UCSD-AML1 (cell line): Measurements from ENCODE around the gene BLOC1S4.
"Not testable (repeated sequence)": the region's sequence is repeated elsewhere in the genome, so short reads cannot be mapped to it uniquely, and the experiment has no call there.

Experiments used
- DNase-seq: peaks from one replicate; lab custom pipeline; 2025; ENCODE audit not compliant: unreplicated experiment; lab: John Stamatoyannopoulos, UW

Gene BLOC1S4, protein sequence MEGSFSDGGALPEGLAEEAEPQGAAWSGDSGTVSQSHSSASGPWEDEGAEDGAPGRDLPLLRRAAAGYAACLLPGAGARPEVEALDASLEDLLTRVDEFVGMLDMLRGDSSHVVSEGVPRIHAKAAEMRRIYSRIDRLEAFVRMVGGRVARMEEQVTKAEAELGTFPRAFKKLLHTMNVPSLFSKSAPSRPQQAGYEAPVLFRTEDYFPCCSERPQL

DNA sequence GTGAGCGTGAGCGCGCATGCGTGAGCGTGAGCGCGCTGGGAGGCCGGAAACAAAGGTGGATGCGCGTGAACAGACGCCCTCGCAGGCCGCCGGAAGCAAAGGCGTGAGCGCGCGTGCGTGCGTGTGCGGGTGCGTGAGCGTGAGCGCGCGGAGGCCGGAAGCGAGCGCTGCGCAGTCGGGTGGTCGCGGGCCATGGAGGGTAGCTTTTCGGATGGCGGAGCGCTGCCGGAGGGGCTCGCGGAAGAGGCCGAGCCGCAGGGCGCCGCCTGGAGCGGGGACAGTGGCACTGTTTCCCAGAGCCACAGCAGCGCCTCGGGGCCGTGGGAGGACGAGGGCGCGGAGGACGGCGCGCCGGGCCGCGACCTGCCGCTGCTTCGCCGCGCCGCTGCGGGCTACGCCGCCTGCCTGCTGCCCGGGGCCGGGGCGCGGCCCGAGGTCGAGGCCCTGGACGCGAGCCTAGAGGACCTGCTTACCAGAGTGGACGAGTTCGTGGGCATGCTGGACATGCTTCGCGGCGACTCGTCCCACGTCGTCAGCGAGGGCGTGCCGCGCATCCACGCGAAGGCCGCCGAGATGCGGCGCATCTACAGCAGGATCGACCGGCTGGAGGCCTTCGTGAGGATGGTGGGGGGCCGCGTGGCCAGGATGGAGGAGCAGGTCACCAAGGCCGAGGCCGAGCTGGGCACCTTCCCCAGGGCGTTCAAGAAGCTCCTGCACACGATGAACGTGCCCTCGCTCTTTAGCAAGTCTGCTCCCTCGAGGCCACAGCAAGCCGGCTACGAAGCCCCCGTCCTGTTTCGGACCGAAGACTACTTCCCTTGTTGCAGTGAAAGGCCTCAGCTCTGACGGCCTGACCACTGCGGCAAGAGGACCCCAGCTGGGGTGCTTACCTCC is at the start of gene BLOC1S4:
BLOC1S4 (plus strand) TSS at position 157 of the 894 bp plus-strand sequence; CDS start at position 193, 36 bp downstream.
- DNase-seq = peak; percentile 93

DNA sequence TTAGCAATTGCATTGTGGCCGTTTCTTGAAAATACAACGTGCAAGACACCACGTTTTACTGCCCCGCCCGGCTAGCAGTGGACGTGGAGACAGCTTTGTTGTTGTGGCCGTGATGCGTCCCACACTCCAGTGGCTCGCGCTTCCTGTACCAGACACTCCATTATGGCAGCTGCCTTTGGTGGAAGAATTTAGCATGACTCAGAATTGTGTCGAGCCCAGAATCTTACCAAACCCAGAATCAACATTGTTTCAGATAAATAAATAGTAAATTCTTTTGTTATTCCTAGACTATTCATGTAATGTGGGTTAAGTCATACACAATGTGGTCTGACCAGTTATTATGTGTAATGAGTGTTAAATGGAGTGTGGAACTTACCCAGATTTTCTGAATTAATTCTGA is 47.6 kb upstream of the BLOC1S4 start:
- DNase-seq = no peak

DNA sequence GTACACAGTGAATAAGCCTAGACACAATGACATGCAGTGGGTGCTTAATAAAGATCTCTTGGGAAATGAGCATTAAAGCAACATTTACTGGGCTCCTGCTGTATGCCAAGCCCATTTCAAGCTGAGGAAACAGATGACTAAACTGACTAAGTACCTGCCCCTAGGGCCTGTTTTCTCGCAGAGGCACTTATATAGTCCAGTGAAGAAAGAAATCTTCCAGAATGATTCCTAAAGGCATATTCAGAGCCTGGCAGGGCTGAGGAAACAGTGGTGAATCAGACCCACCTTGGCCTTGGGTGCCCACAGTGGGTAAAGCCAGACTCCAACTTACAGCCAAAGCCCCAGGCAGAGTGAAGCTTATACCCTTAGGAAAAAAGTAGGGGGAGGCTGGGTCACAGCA is 44.3 kb upstream of the BLOC1S4 start:
- no peak for DNase-seq

DNA sequence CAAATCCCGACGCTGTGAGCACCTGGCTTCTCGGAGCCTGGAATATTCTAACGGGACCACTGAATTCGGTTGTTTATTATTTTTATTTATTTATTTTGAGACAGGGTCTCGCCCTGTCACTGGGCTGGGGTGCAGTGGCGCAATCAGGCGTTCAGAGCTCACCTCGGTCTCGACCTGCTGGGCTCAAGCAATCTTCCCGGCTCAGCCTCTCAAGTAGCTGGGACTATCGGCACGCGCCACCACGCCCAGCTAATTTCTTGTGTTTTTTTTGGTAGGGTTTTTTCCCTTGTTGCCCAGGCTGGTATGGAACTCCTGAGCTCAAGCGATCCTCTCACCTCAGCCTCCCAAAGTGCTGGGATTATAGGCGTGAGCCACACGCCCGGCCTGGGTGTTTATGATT is 43.8 kb upstream of the BLOC1S4 start:
- DNase-seq = no peak

DNA sequence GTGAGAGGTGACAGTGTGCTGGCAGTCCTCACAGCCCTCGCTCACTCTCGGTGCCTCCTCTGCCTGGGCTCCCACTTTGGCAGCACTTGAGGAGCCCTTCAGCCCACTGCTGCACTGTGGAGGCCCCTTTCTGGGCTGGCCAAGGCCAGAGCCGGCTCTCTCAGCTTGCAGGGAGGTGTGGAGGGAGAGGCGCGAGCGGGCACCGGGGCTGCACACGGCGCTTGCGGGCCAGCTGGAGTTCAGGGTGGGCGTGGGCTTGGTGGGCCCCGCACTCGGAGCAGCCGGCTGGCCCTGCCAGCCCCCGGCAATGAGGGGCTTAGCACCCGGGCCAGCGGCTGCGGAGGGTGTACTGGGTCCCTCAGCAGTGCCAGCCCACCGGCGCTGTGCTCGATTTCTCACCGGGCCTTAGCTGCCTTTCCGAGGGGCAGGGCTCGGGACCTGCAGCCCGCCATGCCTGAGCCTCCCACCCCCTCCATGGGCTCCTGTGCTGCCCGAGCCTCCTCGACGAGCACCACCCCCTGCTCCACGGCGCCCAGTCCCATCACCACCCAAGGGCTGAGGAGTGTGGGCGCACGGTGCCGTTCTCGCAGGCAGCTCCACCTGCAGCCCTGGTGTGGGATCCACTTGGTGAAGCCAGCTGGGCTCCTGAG is 43.3 kb upstream of the BLOC1S4 start:
- DNase-seq = not testable (repeated sequence)

DNA sequence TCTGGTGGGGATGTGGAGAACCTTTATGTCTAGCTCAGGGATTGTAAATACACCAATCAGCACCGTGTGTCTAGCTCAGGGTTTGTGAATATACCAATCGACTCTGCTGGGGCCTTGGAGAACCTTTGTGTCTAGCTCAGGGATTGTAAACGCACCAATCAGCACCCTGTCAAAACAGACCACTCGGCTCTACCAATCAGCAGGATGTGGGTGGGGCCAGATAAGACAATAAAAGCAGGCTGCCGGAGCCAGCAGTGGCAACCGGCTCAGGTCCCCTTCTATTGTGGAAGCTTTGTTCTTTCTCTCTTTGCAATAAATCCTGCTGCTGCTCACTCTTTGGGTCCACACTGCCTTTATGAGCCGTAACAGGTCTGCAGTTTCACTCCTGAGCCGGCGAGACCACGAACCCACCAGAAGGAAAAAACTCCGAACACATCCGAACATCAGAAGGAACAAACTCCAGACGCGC is 42.7 kb upstream of the BLOC1S4 start:
- not testable (repeated sequence) for DNase-seq

DNA sequence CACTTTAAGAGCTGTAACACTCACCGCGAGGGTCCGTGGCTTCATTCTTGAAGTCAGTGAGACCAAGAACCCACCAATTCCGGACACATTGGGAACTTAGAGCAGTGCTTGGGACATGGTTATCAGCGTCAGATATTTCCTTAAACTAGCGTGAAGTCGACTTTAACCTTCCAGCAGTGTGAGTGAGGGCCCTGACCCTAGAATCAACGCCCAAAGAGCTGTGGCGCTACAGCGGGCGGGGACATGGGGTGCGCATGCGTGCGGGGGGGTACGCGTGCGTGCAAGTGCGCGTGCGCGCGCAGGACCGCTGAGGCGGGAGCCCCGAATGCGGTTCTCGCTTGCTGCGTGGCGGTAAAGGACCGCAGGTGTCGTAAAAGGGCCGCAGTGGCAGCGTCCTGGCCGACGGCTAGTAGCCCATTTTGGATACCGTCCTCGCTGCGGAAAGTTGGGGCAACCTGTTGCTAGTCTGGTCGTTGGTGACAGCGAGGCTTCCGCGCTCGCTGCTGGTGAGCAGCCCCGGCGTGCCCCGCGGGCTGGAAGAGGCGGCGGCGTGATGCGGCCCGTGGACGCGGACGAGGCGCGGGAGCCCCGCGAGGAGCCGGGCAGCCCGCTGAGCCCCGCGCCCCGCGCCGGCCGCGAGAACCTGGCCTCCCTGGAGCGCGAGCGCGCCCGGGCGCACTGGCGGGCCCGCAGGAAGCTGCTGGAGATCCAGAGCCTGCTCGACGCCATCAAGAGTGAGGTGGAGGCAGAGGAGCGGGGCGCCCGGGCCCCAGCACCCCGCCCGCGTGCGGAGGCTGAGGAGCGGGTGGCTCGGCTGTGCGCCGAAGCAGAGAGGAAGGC is 42.1 kb upstream of the BLOC1S4 start:
- DNase-seq = peak; percentile 95

DNA sequence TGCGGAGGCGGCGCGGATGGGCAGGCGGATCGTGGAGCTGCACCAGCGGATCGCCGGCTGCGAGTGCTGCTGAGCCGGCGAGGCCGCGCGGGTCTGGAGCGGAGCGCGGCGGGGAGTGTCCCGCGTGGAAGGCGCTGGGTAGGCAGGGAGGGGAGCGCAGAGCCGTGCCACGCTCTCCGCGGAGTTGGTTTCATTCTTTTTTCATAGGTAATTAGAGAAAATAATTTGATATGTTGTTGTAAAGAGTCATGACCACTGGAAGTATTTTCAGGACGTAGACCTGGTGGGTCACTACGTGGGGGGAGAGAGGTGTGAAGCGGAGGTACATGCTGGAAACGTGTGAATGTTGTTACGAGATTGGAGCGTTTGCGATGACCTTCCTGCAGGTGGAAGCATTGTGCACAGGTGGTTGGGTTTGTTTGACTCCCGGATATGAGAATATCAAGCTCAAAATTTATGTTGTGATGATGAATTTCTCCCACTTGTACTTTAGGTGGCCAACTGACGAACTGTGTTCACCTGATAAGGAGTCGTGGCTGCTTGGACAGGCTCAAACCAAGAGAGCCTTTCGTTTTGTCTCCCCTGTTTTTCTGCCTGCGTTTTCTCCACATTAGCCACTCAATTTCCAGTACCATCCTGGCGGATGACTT is 41.3 kb upstream of the BLOC1S4 start:
- peak; percentile 38 for DNase-seq

DNA sequence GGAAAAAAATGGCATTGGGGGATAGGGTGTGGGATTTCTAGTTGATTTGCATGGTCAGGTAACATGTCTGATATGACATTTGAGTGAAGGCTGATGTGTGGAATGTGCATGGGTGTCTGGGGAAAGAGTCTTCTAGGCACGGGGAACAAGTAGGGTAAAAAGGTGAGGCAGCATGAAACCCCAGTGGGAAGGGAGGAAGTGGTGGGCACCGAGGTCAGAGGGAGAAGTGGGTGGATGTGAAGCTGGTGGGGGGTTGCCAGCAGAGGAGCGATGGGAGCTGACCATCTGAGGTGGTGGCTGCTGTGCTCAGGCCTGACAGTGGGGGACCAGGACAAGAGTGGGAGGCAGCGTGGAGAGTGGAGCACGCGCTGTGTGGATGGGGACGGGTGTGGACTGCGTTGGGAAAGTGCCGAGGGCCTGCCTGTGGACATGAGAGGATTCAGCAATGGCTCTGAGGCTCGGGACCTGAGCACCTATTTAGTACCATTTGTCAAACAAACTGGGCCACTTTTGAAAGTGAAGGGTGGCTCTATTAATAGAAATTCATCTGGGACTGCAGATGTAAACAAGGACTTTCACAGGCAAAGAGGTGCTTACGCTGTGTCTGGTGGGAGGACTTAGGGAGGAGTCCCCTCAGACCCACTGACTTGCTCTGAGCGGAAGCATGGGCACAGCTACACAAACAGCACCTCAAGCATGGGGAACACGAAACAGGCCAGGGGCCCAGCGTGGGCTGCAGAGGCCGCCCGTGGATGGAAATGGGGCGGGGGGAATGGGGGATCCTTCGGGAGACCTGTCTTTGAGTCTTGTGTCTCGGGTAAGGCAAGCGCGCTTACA is 39.0 kb upstream of the BLOC1S4 start:
- no peak for DNase-seq

DNA sequence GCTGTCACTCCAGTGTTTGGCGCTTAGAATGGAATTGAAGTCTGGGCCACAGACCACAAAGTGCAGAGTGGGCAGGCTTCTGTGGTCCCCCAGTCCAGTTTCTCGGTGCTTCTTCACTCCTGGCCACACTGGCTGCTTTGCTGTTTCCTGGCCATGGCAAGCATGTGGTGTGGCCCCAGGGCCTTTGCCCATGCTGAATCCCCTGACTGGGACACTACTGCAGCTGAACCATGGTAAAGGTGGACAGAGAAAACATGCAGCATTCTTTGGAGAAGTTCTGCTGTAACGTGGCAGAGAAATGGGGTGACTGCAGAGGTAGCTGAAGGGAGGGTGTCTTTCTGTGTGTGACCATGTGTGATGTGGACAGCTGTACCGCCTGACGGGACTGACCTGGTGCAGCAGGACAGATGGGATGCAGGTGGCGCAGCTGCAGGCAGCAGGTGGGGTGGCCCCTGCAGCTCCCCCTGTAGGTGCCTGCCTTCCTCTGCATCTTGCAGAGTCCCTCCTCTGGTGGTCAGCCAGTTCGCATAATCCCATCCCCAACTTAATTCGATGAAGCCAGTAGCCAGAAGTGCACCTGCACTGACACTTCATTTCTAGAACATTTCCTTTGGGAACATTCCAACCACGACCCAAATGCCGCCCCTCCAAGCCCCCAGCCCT is 35.5 kb upstream of the BLOC1S4 start:
- DNase-seq = no peak

DNA sequence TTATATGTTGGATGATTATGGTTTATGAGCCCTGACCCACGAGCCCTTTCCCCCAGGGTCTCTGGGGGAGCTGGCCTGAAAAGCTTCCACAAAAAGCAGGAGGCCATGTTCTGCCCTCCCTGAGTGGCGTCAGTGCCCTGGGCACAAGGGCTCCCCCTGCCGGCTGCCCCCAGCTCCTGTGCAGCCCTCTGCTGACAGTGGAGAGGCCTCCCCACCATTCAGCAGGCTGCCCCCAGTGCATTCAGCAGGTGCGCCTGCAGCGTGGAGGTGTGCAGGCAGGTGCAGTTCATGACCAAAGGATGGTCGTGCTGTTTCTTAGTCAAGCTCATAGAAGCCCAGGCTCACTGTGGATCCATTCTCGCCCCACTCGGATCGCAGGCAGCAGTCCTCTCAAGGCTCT is 34.8 kb upstream of the BLOC1S4 start:
- peak; percentile 66 for DNase-seq

DNA sequence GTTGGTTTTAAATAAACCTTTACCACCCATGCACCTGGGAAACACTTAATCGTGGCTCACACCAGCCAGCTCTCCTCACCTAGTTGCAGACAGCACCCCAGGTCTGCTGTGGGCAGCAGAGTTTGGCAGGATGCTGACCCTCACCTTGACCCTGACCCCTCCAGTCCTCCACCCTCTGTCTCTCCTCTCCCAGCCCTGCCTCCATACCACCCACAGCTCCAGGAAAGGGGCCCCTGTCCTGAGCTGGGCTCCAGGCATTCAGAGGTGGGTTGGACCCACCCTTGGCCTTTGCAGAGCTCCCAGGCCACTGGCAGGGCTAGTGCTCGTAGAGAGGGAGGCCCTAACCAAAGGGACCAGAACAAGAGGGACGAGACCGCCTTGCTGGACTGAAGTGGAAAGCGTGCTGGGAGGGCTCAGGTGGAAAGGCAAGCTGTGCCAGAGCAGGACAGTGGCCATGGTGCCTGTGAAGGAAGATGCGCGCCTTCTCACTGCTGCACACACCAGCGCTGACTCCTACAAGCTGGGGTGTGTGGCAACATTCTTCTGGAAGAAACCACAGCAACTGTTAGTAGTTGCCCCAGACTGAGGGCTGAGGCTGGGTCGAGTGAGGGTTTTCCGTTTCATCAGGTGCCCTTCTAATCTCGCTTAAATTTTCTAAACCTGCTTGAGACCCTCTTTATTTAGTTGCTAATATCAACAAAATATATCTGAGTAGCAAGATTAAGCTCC is 32.9 kb upstream of the BLOC1S4 start:
- DNase-seq = no peak

DNA sequence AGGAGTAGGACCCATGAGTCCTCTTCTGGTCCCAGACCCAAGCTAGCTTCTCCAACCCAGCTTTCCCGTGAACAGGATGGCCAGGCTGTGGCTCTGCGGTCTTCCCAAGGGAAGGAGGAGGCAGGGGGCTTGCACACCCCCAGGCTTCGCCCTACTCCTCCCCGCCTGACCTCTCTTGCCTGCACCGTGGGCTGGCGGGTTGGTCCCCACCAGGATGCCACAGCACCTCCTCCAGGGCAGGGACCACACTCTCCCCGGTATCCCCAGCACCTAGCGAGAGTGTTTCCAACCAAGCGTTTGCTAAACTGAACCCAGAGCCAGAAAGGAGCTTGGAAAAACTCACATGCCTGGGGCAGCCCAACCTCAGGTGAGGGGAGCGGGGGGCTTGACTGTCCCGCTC is 31.3 kb upstream of the BLOC1S4 start:
- no peak for DNase-seq

DNA sequence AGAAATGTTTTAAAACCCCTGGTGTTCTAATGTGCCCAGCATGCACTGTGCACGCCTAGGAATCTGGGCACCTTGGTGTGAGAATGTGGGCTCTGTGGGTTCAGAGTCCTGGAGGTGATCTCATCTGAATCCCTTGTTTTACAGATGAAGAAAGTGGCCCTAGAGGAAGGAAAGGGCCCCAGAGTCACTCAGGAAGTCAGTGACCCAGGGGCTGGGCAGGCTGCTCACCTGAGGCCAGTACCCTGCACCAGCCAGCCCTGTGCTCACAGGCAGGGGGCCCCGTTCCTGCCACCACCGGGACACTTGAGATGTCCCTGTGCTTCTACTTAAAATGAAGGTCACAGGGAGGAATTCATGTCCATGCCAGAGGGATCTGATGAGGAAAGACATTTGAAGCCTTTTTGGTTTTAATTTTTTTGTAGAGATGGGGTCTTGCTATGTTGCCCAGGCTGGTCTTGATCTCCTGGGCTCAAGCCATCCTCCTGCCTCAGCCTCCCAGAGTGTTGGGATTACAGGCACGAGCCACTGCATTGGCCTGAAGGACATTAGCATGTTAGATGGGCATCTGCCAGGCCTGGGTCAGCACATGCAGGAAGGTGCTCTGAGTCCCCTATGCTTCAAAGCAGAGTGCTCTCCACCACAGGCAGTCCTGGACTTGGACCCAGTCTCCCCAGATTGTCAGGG is 29.7 kb upstream of the BLOC1S4 start:
- no peak for DNase-seq

DNA sequence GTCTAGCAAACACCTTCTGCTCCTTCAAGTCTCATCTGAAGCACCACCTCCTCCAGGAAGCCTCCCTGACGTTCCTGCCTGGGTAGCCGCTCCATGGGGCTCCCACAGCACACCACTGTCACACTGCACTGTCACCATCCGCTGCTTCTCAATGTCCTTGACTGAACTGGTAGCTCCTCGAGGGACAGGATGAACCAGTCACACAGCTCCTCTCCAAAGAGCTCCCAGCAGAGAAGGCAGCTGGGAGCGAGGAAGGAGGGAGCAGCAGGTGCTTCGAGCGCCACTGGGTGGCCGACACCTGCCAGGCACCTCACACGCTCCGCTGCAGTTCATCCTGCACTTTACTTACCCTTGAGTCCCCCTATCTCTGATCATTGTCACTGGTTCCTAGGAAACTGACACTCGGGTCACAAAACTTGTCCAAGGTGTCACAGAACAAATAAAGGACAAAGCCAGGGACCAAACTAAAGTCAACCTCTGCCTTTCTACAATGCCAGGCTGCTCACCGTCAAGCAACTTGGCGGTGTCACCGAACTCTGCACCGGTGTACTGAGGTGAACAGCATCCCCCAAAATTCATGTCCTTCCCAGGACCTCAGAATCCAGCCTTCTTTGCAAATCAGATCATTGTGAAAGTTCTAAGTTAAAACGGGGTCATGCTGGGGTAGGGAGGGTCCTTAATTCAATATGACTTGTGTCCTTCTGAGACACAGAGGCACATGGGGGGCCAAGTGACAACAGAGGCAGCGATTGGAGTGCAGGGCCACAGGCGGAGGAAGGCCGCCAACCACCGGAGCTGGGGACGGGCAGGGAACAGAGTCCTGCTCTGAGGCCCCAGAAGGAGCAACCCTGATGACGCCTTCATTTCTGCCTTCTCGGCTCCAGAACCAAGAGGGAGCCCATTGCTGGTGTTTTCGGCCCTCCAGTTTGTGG is 27.8 kb upstream of the BLOC1S4 start:
- DNase-seq = no peak

DNA sequence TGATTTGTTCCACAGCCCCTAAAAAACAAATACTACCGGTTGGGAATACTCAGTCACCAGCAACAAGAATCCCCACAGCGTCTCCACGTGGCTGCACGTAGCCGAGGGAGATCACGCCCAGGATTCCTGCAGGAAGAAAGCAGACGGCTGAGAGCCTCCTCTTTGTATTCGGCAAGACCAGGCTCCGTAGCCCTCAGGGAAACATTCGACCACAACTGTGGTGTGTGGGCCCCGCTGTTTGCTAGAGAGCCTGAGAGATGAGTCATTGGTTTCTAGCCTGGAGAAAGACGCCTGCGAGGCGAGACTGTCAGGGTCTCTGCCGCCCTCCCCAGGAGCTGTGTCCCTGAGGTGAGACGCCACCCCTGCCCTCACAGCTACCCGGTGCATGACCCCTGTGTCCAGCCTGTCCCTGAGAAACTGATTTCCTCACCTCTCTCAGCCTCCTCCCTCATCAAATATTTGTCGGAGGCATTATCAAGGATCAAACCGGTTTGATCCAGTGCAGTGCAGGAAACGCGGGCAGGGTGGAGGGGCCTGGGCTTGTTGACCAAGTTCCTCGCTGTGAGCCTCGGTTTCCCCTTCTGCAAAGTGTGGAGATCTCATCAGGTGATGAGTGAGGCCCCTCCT is 27.0 kb upstream of the BLOC1S4 start:
- DNase-seq = peak; percentile 84
